Ishikawa (cell line): ENCODE data around the gene CNBP.

Experiments
- CEBPB ChIP-seq: IDR thresholded peaks from 2 replicates; pipeline ENCODE4 v1.6.1; 2012
- CREB1 ChIP-seq: IDR thresholded peaks from 2 replicates; pipeline ENCODE4 v1.6.1; 2012; ENCODE audit warnings: low read depth
- EGR1 ChIP-seq: IDR thresholded peaks from 2 replicates; pipeline ENCODE4 v1.6.1; 2012
- EP300 ChIP-seq: IDR thresholded peaks from 2 replicates; pipeline ENCODE4 v1.6.1; 2012; ENCODE audit warnings: borderline replicate concordance
- FOXM1 ChIP-seq: IDR thresholded peaks from 2 replicates; pipeline ENCODE4 v1.6.1; 2012; ENCODE audit warnings: low read depth, borderline replicate concordance
- MAX ChIP-seq: IDR thresholded peaks from 2 replicates; pipeline ENCODE4 v1.6.1; 2012
- NFIC ChIP-seq: IDR thresholded peaks from 2 replicates; pipeline ENCODE4 v1.6.1; 2012
- RAD21 ChIP-seq: IDR thresholded peaks from 2 replicates; pipeline ENCODE4 v1.6.1; 2012; ENCODE audit warnings: low read depth
- REST ChIP-seq: IDR thresholded peaks from 2 replicates; pipeline ENCODE4 v1.6.1; 2012; ENCODE audit warnings: low read depth, mild to moderate bottlenecking
- TAF1 ChIP-seq: IDR thresholded peaks from 2 replicates; pipeline ENCODE4 v1.6.1; 2012; ENCODE audit warnings: low read depth, mild to moderate bottlenecking
- TCF12 ChIP-seq: IDR thresholded peaks from 2 replicates; pipeline ENCODE4 v1.6.1; 2012; ENCODE audit warnings: low read depth
- TEAD4 ChIP-seq: IDR thresholded peaks from 2 replicates; pipeline ENCODE4 v1.6.1; 2012
- USF1 ChIP-seq: IDR thresholded peaks from 2 replicates; pipeline ENCODE4 v1.6.1; 2012
- YY1 ChIP-seq: IDR thresholded peaks from 2 replicates; pipeline ENCODE4 v1.6.1; 2012; ENCODE audit warnings: low read depth
- ZBTB7A ChIP-seq: IDR thresholded peaks from 2 replicates; pipeline ENCODE4 v1.6.1; 2012; ENCODE audit warnings: low read depth

Gene CNBP

GRCh38 chr3:129226374-129226773 is 42.7 kb upstream of the CNBP start:
- TF ChIP-seq FOXM1 (no peak), EGR1 (no peak), MAX (0 out of 2 replicates have a peak, but pooled peaks have one; percentile 15), CEBPB (no peak), TCF12 (0 out of 2 replicates have a peak, but pooled peaks have one; percentile 36), ZBTB7A (no peak), NFIC (peak; percentile 45), TAF1 (no peak), REST (no peak), EP300 (peak; percentile 18; the same call in 1 of the 2 replicates), RAD21 (no peak), TEAD4 (no peak), CREB1 (no peak), YY1 (0 out of 2 replicates have a peak, but pooled peaks have one; percentile 23), USF1 (no peak)

GRCh38 chr3:129224984-129225393 is 41.3 kb upstream of the CNBP start:
- TF ChIP-seq CEBPB, result peak; percentile 89
- TF ChIP-seq REST, result no peak

GRCh38 chr3:129218742-129219141 is 35.0 kb upstream of the CNBP start:
- TF ChIP-seq CREB1 (no peak), CEBPB (no peak), USF1 (no peak), REST (no peak), EGR1 (no peak), YY1 (no peak), TAF1 (no peak), TCF12 (no peak), ZBTB7A (no peak), EP300 (no peak), MAX (no peak), FOXM1 (no peak), RAD21 (no peak), NFIC (no peak), TEAD4 (no peak)

GRCh38 chr3:129213238-129213637 is 29.5 kb upstream of the CNBP start:
- TF ChIP-seq EGR1 (no peak), TAF1 (no peak), FOXM1 (no peak), RAD21 (no peak), TEAD4 (no peak), USF1 (no peak), MAX (no peak), ZBTB7A (no peak), CREB1 (no peak), YY1 (no peak), EP300 (no peak), REST (no peak), NFIC (no peak), CEBPB (no peak)
